H1 (cell line): ENCODE data around the gene RHOH. TPM values are rescaled to one million over a fixed set of nuclear protein-coding genes. Genes with fewer than 3 reads are reported as not detected.
A peak's percentile ranks its signal among the peaks of the same experiment; 100 is the strongest.
"Not testable (repeated sequence)": the region's sequence is repeated elsewhere in the genome, so short reads cannot be mapped to it uniquely, and the experiment has no call there.

Experiments
- CTCF ChIA-PET: fragments of 300-600 bp; sonication (Branson Sonifier 250); formaldehyde crosslinking; loops from one replicate; lab custom pipeline; 2021; ENCODE audit not compliant: partially characterized antibody; lab: Charles Lee
- POLR2A ChIA-PET: fragments of 300-600 bp; sonication (Branson Sonifier 250); formaldehyde crosslinking; loops from one replicate; lab custom pipeline; 2021; ENCODE audit warnings: inconsistent platforms; ENCODE audit not compliant: partially characterized antibody; lab: Charles Lee
- DNase-seq, 2 experiments: peaks; one replicate each; pipeline versions ENCODE4 v3.0.0 to v3.0.0-alpha.2; 2010 to 2022; ENCODE audit warnings: low spot score in 2 of 2, low read depth in 1 of 2, mixed read lengths in 1 of 2
- FAIRE-seq: peaks from 2 replicates; lab custom pipeline; 2011; peaks lifted over from hg19 to GRCh38; lab: Jason Lieb, UNC
- H2AFZ ChIP-seq: 2 replicates; pipeline ENCODE4 v1.8.1; 2012; ENCODE audit warnings: low read length, inconsistent platforms
- H2AK5ac ChIP-seq: 2 replicates; pipeline ENCODE4 v1.6.1; 2013; ENCODE audit warnings: low read depth, low read length
- H2BK120ac ChIP-seq: replicated peaks from 2 replicates; pipeline ENCODE3; 2013; ENCODE audit warnings: low read depth, low read length, inconsistent platforms
- H2BK12ac ChIP-seq: 2 replicates; pipeline ENCODE4 v1.6.1; 2013; ENCODE audit warnings: low read depth, low read length
- H2BK15ac ChIP-seq: 2 replicates; pipeline ENCODE4 v1.6.1; 2013; ENCODE audit warnings: low read length
- H2BK20ac ChIP-seq: 2 replicates; pipeline ENCODE4 v1.6.1; 2013; ENCODE audit warnings: low read length
- H2BK5ac ChIP-seq: 2 replicates; pipeline ENCODE4 v1.6.1; 2013; ENCODE audit warnings: low read depth, low read length
- H3K14ac ChIP-seq: 2 replicates; pipeline ENCODE4 v1.6.1; 2013; ENCODE audit warnings: inconsistent platforms; ENCODE audit not compliant: insufficient read length
- H3K18ac ChIP-seq: 2 replicates; pipeline ENCODE4 v1.6.1; 2013; ENCODE audit warnings: low read length; ENCODE audit errors: extremely low read depth
- H3K23ac ChIP-seq: 2 replicates; pipeline ENCODE4 v1.6.1; 2013; ENCODE audit warnings: inconsistent platforms; ENCODE audit not compliant: insufficient read length
- H3K23me2 ChIP-seq: 2 replicates; pipeline ENCODE4 v1.6.1; 2013; ENCODE audit warnings: low read depth, low read length
- H3K27ac ChIP-seq: 2 replicates; pipeline ENCODE4 v1.6.1; 2011; ENCODE audit warnings: low read depth, low read length, inconsistent platforms
- H3K27me3 ChIP-seq, 4 experiments: replicated peaks in 1 of 4; 1 replicate in 1 of 4; 2 replicates in 3 of 4; pipeline versions ENCODE4 v1.6.1 to v1.8.1; 2011 to 2013; ENCODE audit warnings: low read length in 3 of 4, mild to moderate bottlenecking in 3 of 4, inconsistent platforms in 2 of 4, mixed read lengths in 2 of 4, moderate library complexity in 1 of 4; ENCODE audit not compliant: control insufficient read depth in 3 of 4, insufficient read depth in 3 of 4; ENCODE audit errors: extremely low read depth in 1 of 4
- H3K36me3 ChIP-seq, 4 experiments: 2 replicates each; pipeline versions ENCODE4 v1.6.1 to v1.8.1; 2011 to 2013; ENCODE audit warnings: mild to moderate bottlenecking in 4 of 4, low read length in 3 of 4, moderate library complexity in 2 of 4, control low read depth in 1 of 4, inconsistent platforms in 1 of 4; ENCODE audit not compliant: insufficient read depth in 4 of 4, control insufficient read depth in 2 of 4
- H3K4ac ChIP-seq: replicated peaks from 2 replicates; pipeline ENCODE3; 2013; ENCODE audit warnings: low read length, low read depth, mixed read lengths, inconsistent platforms; ENCODE audit not compliant: insufficient read length
- H3K4me1 ChIP-seq, 4 experiments: replicated peaks in 1 of 4; 1 replicate in 1 of 4; 2 replicates in 3 of 4; pipeline versions ENCODE4 v1.6.1 to v1.8.1; 2011 to 2013; ENCODE audit warnings: low read length in 3 of 4, inconsistent platforms in 2 of 4, mixed read lengths in 1 of 4; ENCODE audit not compliant: insufficient read depth in 4 of 4, control insufficient read depth in 3 of 4
- H3K4me2 ChIP-seq, 2 experiments: 2 replicates each; pipeline versions ENCODE4 v1.6.1 to v1.8.1; 2011 to 2013; ENCODE audit warnings: low read depth in 2 of 2, low read length in 2 of 2, control low read depth in 1 of 2, inconsistent platforms in 1 of 2, mild to moderate bottlenecking in 1 of 2; ENCODE audit not compliant: insufficient read depth in 1 of 2
- H3K4me3 ChIP-seq, 4 experiments: fragments of 200-600, 300-600 bp in 1 of 4; sonication (generic), shearing (Covaris generic), sonication (Bioruptor Twin) in 1 of 4; 2 replicates each; pipeline versions ENCODE4 v1.5.1 to v1.8.1; 2011 to 2016; ENCODE audit warnings: low read length in 4 of 4, low read depth in 3 of 4, control low read depth in 2 of 4, inconsistent platforms in 2 of 4, mild to moderate bottlenecking in 2 of 4, mixed read lengths in 1 of 4, moderate library complexity in 1 of 4; ENCODE audit not compliant: insufficient read depth in 2 of 4; ENCODE audit errors: extremely low read depth in 1 of 4
- H3K56ac ChIP-seq: replicated peaks from 2 replicates; pipeline ENCODE3; 2013; ENCODE audit warnings: low read depth, mild to moderate bottlenecking, mixed read lengths, low read length, inconsistent platforms; ENCODE audit not compliant: insufficient read length
- H3K79me1 ChIP-seq: 2 replicates; pipeline ENCODE4 v1.6.1; 2013; ENCODE audit warnings: low read depth, low read length, control low read depth
- H3K79me2 ChIP-seq, 2 experiments: 2 replicates each; pipeline versions ENCODE4 v1.6.1 to v1.8.1; 2012 to 2013; ENCODE audit warnings: low read length in 2 of 2, mild to moderate bottlenecking in 2 of 2, inconsistent platforms in 1 of 2; ENCODE audit not compliant: insufficient read depth in 2 of 2, control insufficient read depth in 1 of 2
- H3K9ac ChIP-seq, 4 experiments: replicated peaks in 1 of 4; 1 replicate in 1 of 4; 2 replicates in 3 of 4; pipeline versions ENCODE4 v1.6.1 to v1.8.1; 2011 to 2013; ENCODE audit warnings: low read depth in 3 of 4, low read length in 3 of 4, control low read depth in 2 of 4, mild to moderate bottlenecking in 2 of 4, moderate library complexity in 2 of 4, inconsistent platforms in 1 of 4; ENCODE audit errors: extremely low read depth in 1 of 4
- H3K9me3 ChIP-seq, 2 experiments: 2 replicates each; pipeline versions ENCODE4 v1.6.1 to v1.8.1; 2012 to 2013; ENCODE audit warnings: mild to moderate bottlenecking in 2 of 2, moderate library complexity in 2 of 2, control low read depth in 1 of 2, inconsistent platforms in 1 of 2, low read depth in 1 of 2, low read length in 1 of 2, mixed read lengths in 1 of 2; ENCODE audit not compliant: insufficient read depth in 2 of 2
- H4K20me1 ChIP-seq, 2 experiments: replicated peaks in 1 of 2; 2 replicates each; pipeline versions ENCODE3 to v1.8.1; 2011 to 2013; ENCODE audit warnings: inconsistent platforms in 2 of 2, low read length in 2 of 2, mild to moderate bottlenecking in 1 of 2; ENCODE audit not compliant: insufficient read depth in 2 of 2, control insufficient read depth in 1 of 2
- H4K5ac ChIP-seq: 2 replicates; pipeline ENCODE4 v1.6.1; 2013; ENCODE audit warnings: low read length, low read depth, mixed read lengths, inconsistent platforms; ENCODE audit not compliant: insufficient read length
- H4K8ac ChIP-seq: 2 replicates; pipeline ENCODE4 v1.8.0; 2013; ENCODE audit warnings: mild to moderate bottlenecking, moderate library complexity, low read length, inconsistent platforms; ENCODE audit not compliant: insufficient read depth; ENCODE audit errors: extremely low read depth
- H4K91ac ChIP-seq: replicated peaks from 2 replicates; pipeline ENCODE3; 2013; ENCODE audit warnings: low read length, mixed read lengths, inconsistent platforms; ENCODE audit not compliant: insufficient read length
- CBX5 ChIP-seq: fragments of 300-800, 300-1000 bp; sonication (generic); IDR thresholded peaks from 2 replicates; pipeline ENCODE4 v1.7.1; 2016; ENCODE audit warnings: antibody characterized with exemption, low read length, low read depth
- CBX8 ChIP-seq: fragments of 300-800, 300-1000 bp; sonication (generic); IDR thresholded peaks from 2 replicates; pipeline ENCODE4 v1.7.1; 2016; ENCODE audit warnings: low read depth, low read length, borderline replicate concordance
- E2F6 ChIP-seq: IDR thresholded peaks from 2 replicates; pipeline ENCODE4 v1.6.1; 2012; ENCODE audit warnings: inconsistent platforms
- KDM1A ChIP-seq: fragments of 200-600, 300-600 bp; sonication (generic); IDR thresholded peaks from 2 replicates; pipeline ENCODE4 v1.7.1; 2016; ENCODE audit warnings: mild to moderate bottlenecking, low read length, borderline replicate concordance
- NRF1 ChIP-seq: IDR thresholded peaks from 2 replicates; pipeline ENCODE4 v1.6.1; 2011; ENCODE audit warnings: mild to moderate bottlenecking, low read depth, low read length, improper control_type of control experiment
- POLR2AphosphoS5 ChIP-seq: IDR thresholded peaks from 2 replicates; pipeline ENCODE4 v1.6.1; 2011; ENCODE audit warnings: low read depth, low read length
- RAD21 ChIP-seq, 2 experiments: IDR thresholded peaks in 1 of 2; conservative IDR thresholded peaks in 1 of 2; 2 replicates each; pipeline ENCODE4 v1.6.1; 2011; ENCODE audit warnings: low read depth in 2 of 2, low read length in 2 of 2, improper control_type of control experiment in 1 of 2, inconsistent platforms in 1 of 2, mild to moderate bottlenecking in 1 of 2, moderate library complexity in 1 of 2
- RBBP5 ChIP-seq: IDR thresholded peaks from 2 replicates; pipeline ENCODE4 v1.7.1; 2012; ENCODE audit warnings: low read depth, mild to moderate bottlenecking, inconsistent platforms, low read length, moderate library complexity, borderline replicate concordance
- TAF1 ChIP-seq: IDR thresholded peaks from 2 replicates; pipeline ENCODE4 v1.6.1; 2011; ENCODE audit warnings: mild to moderate bottlenecking, low read depth, low read length
- ZNF274 ChIP-seq: IDR thresholded peaks from 2 replicates; pipeline ENCODE4 v1.7.0; 2012; ENCODE audit warnings: low read length, borderline replicate concordance; ENCODE audit errors: extremely low read depth
- WGBS, 2 experiments: shearing (Covaris generic) in 1 of 2; methylation state at CpG; one replicate each; pipeline versions ENCODE4 v1.1.6 to v1.1.7; 2013 to 2015; ENCODE audit warnings: low lambda C conversion rate in 2 of 2, mixed read lengths in 2 of 2, inconsistent platforms in 1 of 2, low coverage in 1 of 2, missing lambda C conversion rate in 1 of 2; ENCODE audit not compliant: insufficient replicate concordance in 2 of 2, insufficient coverage in 1 of 2, insufficient read length in 1 of 2; ENCODE audit errors: extremely low coverage in 1 of 2, missing lambda C conversion rate in 1 of 2; 5-methylcytosine and 5-hydroxymethylcytosine counted together
- polyA plus RNA-seq, 7 experiments: library from polyadenylated mRNA; depleted of rRNA in 3 of 7; stranded (reverse) in 5 of 7; unstranded in 2 of 7; fragments of >200 nt in 5 of 7; fragments of 200-250 nt in 2 of 7; gene quantifications; 1 replicate in 5 of 7; 2 replicates in 1 of 7; 4 replicates in 1 of 7; pipeline versions ENCODE4 v1.2.1 to v1.2.3, GENCODE V29; 2011 to 2013; ENCODE audit warnings: missing spikeins in 2 of 7, mixed read lengths in 2 of 7
- total RNA-seq: library from RNA; stranded (reverse); fragmentation: NEBNext Ultra II Directional; extraction: Animal tissue kit (Norgen Biotek cat#: 25700); gene quantifications from 2 replicates; pipeline ENCODE4 v1.2.1, GENCODE V29; 2021

Gene RHOH
- total and polyA plus RNA-seq, 2 of the 8 experiments (the other 6 are each of a cell fraction or from before 2014, with no cell fraction given) = 5.9 to 6.9 TPM

GRCh38 chr4:40196724-40197281 lies at the start of gene RHOH (continued):
- TF ChIP-seq RBBP5 (no peak), E2F6 (0 out of 2 replicates have a peak, but pooled peaks have one; percentile 25), NRF1 (no peak), POLR2AphosphoS5 (0 out of 2 replicates have a peak, but pooled peaks have one; percentile 19), KDM1A (no peak), CBX5 (no peak), ZNF274 (no peak), CBX8 (no peak), RAD21 (IDR thresholded peaks at IDR 0.05 in 1 of 2, conservative IDR thresholded peaks at IDR 0.05 in 1 of 2; ENCODE audit: low read depth in 2 of 2, low read length in 2 of 2) (no peak), TAF1 (peak; percentile 53)

GRCh38 chr4:40147490-40147889 lies 49.3 kb upstream of the RHOH start:
- H2BK15ac ChIP-seq, H4K5ac ChIP-seq, H3K4me1 ChIP-seq, FAIRE-seq, H3K14ac ChIP-seq, H2BK120ac ChIP-seq, H3K18ac ChIP-seq, H2BK12ac ChIP-seq, DNase-seq, H3K4me2 ChIP-seq, H2BK20ac ChIP-seq, H3K4me3 ChIP-seq, H3K4ac ChIP-seq, H3K9ac ChIP-seq, H3K23me2 ChIP-seq, H3K27ac ChIP-seq, H3K27me3 ChIP-seq, H2BK5ac ChIP-seq, H4K8ac ChIP-seq, H4K91ac ChIP-seq, H3K79me1 ChIP-seq, H3K23ac ChIP-seq, POLR2A ChIA-PET, H2AFZ ChIP-seq, H3K79me2 ChIP-seq, H4K20me1 ChIP-seq, H2AK5ac ChIP-seq, H3K56ac ChIP-seq: not testable (repeated sequence)
- 98% methylated on average over 7 of the region's 31 CpGs; no CpG with 5 or more reads in 1 of the 2 experiments for WGBS, 2 experiments
- peaks cover 13 to 15% of the 10 kb centered on the region in 2 experiments for H3K9me3 ChIP-seq
- H3K36me3 ChIP-seq = peaks cover 5 to 53% (median 21%) of the 10 kb centered on the region in 4 experiments; a peak in 7 of 8 replicates
- CTCF ChIA-PET = interaction anchor here (1.6 kb wide), 1 partner anchor 62 kb away, joined by 4 read pairs; no protein-coding TSS in a partner anchor
